Measurements from ENCODE around the gene ZNF746.

DNA sequence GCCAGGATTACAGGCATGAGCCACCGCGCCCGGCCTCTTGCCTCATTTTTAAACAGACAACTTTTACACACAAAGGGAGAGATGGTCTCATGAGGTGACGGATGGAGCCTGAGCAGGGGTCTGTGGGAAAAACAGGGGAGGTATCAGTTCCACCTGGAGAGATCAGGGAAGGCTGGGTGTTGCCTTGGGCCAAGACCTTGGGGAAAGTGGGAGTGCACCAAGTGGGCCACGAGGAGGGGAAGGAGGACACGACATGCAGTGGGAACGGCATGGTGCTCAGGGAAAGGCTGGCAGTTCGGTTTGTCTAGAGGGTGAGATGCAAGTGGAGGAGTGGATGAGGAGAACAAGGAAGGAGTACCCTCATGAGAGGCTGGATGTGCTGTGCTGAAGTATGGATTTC, 27.8 kb downstream of the ZNF746 start:
- TF ChIP-seq, protein P1, sequence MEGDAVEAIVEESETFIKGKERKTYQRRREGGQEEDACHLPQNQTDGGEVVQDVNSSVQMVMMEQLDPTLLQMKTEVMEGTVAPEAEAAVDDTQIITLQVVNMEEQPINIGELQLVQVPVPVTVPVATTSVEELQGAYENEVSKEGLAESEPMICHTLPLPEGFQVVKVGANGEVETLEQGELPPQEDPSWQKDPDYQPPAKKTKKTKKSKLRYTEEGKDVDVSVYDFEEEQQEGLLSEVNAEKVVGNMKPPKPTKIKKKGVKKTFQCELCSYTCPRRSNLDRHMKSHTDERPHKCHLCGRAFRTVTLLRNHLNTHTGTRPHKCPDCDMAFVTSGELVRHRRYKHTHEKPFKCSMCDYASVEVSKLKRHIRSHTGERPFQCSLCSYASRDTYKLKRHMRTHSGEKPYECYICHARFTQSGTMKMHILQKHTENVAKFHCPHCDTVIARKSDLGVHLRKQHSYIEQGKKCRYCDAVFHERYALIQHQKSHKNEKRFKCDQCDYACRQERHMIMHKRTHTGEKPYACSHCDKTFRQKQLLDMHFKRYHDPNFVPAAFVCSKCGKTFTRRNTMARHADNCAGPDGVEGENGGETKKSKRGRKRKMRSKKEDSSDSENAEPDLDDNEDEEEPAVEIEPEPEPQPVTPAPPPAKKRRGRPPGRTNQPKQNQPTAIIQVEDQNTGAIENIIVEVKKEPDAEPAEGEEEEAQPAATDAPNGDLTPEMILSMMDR (conservative IDR thresholded peaks at IDR 0.05 in 1 of 2, IDR thresholded peaks at IDR 0.05 in 1 of 2; ENCODE audit: low read depth in 1 of 2, low read length in 2 of 2): no peak
- TF ChIP-seq EZH2 (IDR thresholded peaks at IDR 0.05; ENCODE audit: low read length, missing control alignments): no peak
